NCI-H82 treated with DMSO at 0.1 percent for 48 hours (cell line): ENCODE data around the gene CHRNA4.

Source experiments
- DNase-seq: peaks from one replicate; lab custom pipeline; 2025; ENCODE audit not compliant: unreplicated experiment; lab: John Stamatoyannopoulos, UW

Gene CHRNA4

GRCh38 chr20:63379296-63379695 is 18.1 kb upstream of the CHRNA4 start:
- no peak for DNase-seq

GRCh38 chr20:63378626-63379025 is 17.5 kb upstream of the CHRNA4 start:
- DNase-seq, result no peak

GRCh38 chr20:63377951-63378381 is 16.8 kb upstream of the CHRNA4 start:
- no peak for DNase-seq

GRCh38 chr20:63377256-63377941 is 16.2 kb upstream of the CHRNA4 start:
- no peak for DNase-seq

- DNase-seq, result no peak
Observed at GRCh38 chr20:63376283-63377250, 15.4 kb upstream of the CHRNA4 start.

- no peak for DNase-seq
Observed at GRCh38 chr20:63375438-63375837, 14.3 kb upstream of the CHRNA4 start.

GRCh38 chr20:63374504-63374903 is 13.4 kb upstream of the CHRNA4 start:
- no peak for DNase-seq

- no peak for DNase-seq
Observed at GRCh38 chr20:63373996-63374395, 12.8 kb upstream of the CHRNA4 start.

- no peak for DNase-seq
Observed at GRCh38 chr20:63372971-63373885, 12.1 kb upstream of the CHRNA4 start.

GRCh38 chr20:63371291-63371865 is 10.2 kb upstream of the CHRNA4 start:
- DNase-seq, result no peak

GRCh38 chr20:63370618-63371187 is 9.6 kb upstream of the CHRNA4 start:
- no peak for DNase-seq

- DNase-seq, result no peak
Observed at GRCh38 chr20:63369724-63370617, 8.8 kb upstream of the CHRNA4 start.

- no peak for DNase-seq
Observed at GRCh38 chr20:63369024-63369530, 7.9 kb upstream of the CHRNA4 start.

GRCh38 chr20:63368151-63368550 is 7.0 kb upstream of the CHRNA4 start:
- DNase-seq, result no peak

- DNase-seq, result no peak
Observed at GRCh38 chr20:63367446-63368055, 6.4 kb upstream of the CHRNA4 start.

GRCh38 chr20:63366390-63367365 is 5.5 kb upstream of the CHRNA4 start:
- no peak for DNase-seq

GRCh38 chr20:63365601-63366389 is 4.6 kb upstream of the CHRNA4 start:
- DNase-seq, result no peak
